GM10266 (cell line): ENCODE data around the gene CEP250.

ENCODE experiments used
- DNase-seq: peaks from one replicate; pipeline ENCODE4 v3.0.0; 2012; ENCODE audit errors: extremely low spot score
- TF ChIP-seq, protein P1 (sequence below): IDR thresholded peaks from 2 replicates; pipeline ENCODE4 v1.5.1; 2012; ENCODE audit warnings: mild to moderate bottlenecking, low read depth; ENCODE audit not compliant: control insufficient read depth, insufficient read depth; ENCODE audit errors: missing control alignments

CEP250 gene

DNA sequence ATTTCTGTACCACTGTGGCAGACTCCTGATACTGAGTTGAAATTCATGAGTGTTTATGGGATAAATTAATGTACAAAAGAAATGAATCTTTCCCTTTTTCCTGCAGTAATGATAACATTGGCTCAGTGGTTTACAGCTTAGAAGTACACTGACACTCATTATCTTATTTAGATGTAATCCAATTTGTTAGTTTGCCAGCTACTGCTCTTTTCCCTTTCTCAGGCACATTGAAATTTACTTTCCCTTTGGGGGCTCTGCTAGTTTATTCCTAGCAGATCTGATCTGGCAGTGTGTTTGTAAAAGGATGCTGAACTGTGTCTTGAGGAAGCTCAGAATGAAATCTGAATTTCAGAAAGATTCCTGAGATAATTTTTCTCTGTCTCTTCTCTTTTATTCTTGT lies 3.0 kb downstream of the CEP250 start:
- no peak for DNase-seq
- TF ChIP-seq, protein P1, sequence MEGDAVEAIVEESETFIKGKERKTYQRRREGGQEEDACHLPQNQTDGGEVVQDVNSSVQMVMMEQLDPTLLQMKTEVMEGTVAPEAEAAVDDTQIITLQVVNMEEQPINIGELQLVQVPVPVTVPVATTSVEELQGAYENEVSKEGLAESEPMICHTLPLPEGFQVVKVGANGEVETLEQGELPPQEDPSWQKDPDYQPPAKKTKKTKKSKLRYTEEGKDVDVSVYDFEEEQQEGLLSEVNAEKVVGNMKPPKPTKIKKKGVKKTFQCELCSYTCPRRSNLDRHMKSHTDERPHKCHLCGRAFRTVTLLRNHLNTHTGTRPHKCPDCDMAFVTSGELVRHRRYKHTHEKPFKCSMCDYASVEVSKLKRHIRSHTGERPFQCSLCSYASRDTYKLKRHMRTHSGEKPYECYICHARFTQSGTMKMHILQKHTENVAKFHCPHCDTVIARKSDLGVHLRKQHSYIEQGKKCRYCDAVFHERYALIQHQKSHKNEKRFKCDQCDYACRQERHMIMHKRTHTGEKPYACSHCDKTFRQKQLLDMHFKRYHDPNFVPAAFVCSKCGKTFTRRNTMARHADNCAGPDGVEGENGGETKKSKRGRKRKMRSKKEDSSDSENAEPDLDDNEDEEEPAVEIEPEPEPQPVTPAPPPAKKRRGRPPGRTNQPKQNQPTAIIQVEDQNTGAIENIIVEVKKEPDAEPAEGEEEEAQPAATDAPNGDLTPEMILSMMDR, result no peak

DNA sequence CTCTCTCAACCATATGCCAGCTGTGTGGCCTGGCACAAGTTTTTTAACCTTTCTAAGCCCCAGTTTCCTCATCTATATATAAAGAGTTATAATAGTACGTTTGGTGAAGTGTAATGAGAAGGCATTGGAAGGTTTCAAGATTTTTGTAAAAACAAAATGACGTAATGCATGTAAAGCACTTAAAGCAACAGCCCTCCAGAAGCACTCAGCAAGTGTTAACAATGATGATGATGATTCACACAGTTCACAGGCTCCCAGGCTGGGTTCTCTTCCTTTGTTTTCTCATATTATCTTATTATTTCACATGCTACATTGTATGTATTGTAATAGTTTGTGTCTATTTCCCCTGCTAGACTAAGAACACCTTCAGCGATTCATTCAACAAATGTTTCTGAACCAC lies 6.2 kb downstream of the CEP250 start:
- DNase-seq, result no peak

DNA sequence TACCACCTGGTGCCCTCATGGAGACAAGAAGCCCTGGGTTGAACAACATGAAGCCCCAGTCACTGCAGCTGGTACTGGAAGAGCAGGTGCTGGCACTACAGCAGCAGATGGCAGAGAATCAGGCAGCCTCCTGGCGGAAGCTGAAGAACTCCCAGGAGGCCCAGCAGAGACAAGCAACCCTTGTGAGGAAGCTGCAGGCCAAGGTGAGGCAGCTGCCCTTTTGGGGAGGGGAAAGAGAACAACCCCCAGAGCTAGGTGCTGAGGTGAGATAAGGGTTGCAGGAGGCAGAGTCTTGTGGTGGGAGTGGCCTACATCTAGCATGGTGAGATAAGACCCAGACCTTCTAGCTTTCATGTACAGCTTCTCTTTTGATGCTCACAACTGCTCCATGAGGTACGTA lies 7.0 kb downstream of the CEP250 start:
- no peak for DNase-seq
- TF ChIP-seq, protein P1, result no peak

More for the DNA sequence above, 6.2 kb downstream of the CEP250 start:
- TF ChIP-seq, protein P1, result no peak

DNA sequence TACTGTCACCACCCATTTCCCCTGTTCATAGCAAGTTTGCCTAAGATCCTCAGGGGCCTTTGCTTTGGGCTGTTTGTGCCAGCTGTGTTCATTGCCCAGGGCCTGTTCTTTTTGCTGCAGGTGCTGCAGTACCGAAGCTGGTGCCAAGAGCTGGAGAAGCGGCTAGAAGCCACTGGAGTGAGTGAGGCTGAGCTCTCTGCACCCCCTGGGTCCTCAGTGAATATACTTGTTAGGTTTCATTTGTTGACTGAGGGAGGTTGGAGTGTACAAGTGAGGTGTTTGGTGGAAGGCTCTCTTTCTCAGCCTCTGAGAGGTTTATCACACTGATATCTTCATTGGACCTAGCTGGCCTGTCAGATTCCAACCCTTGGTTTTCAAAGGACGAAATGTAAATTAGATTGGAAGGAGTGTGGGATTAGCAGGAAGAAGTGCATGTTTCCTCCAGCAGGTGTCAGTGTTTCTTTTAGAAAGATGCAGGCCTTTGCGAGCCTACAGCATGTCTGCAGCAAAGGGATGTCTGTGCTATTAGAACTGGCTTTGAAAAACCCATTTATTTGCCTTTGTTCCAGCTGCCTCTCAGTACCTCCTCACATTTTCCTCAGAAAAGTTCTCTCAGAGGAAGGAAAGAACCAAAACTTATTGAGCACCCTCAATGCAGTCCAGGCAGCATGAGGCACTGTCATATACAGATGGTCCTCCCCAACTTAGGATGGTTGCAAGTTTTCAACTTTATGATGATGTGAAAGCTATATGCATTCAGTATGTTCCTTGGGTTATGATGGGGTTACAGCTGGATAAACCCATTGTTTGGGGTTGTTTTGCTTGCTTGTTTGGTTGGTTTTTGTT lies 8.3 kb downstream of the CEP250 start:
- peak; percentile 60 for DNase-seq
- TF ChIP-seq, protein P1, result peak; percentile 74

DNA sequence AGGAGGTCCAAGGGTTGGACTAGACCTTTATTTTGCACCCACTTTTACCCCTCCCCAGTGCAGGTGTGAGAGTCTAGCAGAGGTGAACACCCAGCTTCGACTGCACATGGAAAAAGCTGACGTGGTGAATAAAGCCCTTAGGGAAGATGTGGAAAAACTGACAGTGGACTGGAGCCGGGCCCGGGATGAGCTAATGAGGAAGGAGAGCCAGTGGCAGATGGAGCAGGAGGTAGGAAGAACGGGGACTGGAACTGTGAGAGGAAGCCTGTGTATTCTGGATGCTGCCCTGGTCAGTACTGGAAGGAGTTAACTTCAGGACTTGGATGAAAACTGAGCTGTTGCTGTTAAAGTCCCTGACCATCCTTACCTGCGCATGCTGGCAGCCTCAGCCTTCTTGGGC lies 10.6 kb downstream of the CEP250 start:
- DNase-seq, result no peak
- TF ChIP-seq, protein P1, result no peak

DNA sequence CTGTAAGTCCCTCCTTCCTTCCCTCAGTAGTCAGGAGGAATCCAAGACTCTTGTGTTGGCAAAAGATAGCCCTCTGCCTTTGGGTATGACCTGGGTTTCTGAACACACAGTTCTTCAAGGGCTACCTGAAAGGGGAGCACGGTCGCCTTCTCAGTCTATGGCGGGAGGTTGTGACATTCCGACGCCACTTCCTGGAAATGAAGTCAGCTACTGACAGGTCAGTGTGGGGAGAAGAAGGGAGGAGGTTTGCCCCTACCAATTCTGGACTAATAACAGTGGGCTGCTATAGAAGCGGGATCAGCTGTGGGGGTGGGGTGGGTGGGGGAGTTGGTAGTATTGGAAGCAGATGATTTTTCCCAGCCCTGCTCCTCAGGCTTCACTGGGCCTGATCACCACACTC lies 11.5 kb downstream of the CEP250 start:
- DNase-seq, result no peak
- TF ChIP-seq, protein P1, result no peak
